Measurements from ENCODE around the gene CNOT11.
"Not testable (repeated sequence)": the region's sequence is repeated elsewhere in the genome, so short reads cannot be mapped to it uniquely, and the experiment has no call there.

- TF ChIP-seq CTCF (IDR thresholded peaks at IDR 0.05); EZH2 (IDR thresholded peaks at IDR 0.05; ENCODE audit: borderline replicate concordance, insufficient read depth, low read depth, low read length, poor library complexity, severe bottlenecking): not testable (repeated sequence)
Measured at GRCh38 chr2:101244899-101245298, 7.8 kb upstream of the CNOT11 start.
